GM12874 (cell line): ENCODE measurements around the gene ANKRD53.

Experiments
- TF ChIP-seq, protein P1 (sequence below): IDR thresholded peaks from 2 replicates; pipeline ENCODE4 v1.5.1; 2011; ENCODE audit warnings: low read depth, mild to moderate bottlenecking, control low read depth, low read length, moderate library complexity; ENCODE audit not compliant: insufficient read depth

The ANKRD53 gene

GRCh38 chr2:71018625-71019024 lies 40.2 kb downstream of the ANKRD53 start:
- TF ChIP-seq, protein P1, sequence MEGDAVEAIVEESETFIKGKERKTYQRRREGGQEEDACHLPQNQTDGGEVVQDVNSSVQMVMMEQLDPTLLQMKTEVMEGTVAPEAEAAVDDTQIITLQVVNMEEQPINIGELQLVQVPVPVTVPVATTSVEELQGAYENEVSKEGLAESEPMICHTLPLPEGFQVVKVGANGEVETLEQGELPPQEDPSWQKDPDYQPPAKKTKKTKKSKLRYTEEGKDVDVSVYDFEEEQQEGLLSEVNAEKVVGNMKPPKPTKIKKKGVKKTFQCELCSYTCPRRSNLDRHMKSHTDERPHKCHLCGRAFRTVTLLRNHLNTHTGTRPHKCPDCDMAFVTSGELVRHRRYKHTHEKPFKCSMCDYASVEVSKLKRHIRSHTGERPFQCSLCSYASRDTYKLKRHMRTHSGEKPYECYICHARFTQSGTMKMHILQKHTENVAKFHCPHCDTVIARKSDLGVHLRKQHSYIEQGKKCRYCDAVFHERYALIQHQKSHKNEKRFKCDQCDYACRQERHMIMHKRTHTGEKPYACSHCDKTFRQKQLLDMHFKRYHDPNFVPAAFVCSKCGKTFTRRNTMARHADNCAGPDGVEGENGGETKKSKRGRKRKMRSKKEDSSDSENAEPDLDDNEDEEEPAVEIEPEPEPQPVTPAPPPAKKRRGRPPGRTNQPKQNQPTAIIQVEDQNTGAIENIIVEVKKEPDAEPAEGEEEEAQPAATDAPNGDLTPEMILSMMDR: no peak

DNA sequence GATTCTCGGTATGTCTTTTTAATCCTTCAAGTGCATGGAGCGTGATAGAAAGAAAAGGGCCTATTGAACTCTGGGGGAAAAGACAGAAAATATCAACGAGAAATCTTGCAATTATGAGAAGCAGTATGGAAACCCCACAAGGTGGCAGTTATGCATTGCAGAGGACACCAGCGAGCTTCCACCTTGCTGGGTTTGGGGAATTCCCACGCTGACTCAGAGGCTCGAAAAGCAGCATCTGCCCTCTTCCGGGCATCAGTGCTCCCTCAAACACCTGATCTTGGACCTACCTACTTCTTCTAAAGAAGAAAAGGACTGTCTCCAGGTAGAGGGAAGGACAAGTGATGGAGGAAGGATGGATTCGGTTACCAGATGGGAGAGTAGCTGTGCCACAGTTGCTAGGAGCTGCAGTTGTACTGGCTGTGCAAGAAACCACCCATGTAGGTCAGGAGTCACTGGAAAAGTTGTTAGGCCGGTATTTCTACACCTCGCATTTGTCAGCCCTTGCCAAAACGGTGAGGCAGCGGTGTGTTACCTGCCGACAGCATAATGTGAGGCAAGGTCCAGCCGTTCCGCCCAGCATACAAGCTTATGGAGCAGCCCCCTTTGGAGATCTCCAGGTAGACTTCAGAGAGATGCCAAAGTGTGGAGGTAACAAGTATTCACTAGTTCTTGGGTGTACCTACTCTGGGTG lies 45.3 kb downstream of the ANKRD53 start:
- TF ChIP-seq, protein P1: peak; percentile 25; the same call in 1 of the 2 replicates
